ENCODE results near the gene EID1.

Gene EID1

DNA sequence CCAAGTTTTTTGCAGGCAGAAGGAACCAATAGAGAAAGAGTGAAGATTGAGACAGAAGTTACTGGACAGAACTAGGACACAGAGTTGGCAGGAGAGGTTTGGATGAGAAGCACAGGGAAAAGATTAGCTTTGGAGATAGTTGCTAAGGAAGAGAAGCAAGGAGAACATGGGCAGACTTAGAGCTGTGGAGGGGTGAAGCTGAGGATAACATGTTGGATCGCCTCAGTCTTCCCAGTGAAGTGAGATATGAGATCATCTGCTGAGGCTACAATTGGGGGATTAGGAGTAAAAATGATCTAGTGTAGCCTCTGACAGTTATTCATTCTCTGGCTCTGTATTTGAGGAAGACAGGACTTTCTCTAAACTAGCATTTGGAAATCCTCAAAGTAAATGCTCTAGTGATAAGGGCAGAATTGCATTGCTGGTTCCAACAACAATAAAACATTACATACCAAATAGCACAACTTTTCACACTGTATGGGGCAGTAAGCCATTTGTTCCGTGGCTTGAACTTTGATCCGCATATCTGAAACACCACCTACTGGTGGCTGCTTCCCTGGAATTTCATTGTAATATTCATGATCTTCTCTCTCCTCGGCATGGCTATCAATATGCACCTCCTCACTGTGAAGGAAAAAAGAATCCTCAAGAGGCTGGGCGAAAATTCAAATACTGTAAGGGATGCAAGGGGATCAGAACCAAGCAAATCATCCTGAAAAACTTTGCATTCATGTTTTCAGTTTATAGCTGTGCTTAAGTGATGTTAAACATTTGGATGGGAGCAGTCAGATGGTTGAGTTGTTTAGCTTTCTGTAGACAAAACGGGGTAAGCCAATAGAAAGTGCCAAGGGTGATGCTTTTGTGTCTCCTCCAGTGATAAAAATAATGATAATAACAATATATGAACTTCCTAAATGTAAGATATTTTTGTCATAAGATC is 22.2 kb upstream of the EID1 start:
- no peak for DNase-seq (ENCODE audit: extremely low read depth, insufficient read length)
- Histone ChIP-seq H3K4me3 (replicated peaks; ENCODE audit: low read depth, low read length) (no peak overlapping the region), H3K27me3 (replicated peaks; ENCODE audit: control insufficient read depth, insufficient read depth, low read length) (no peaks in the 10 kb centered on the region), H3K36me3 (ENCODE audit: control insufficient read depth, insufficient read depth, low read length) (no peaks in the 10 kb centered on the region)
- no peak for TF ChIP-seq CTCF (IDR thresholded peaks at IDR 0.05; ENCODE audit: insufficient read depth, low read length, poor library complexity, severe bottlenecking)

GRCh38 chr15:48856942-48857341 is 21.0 kb upstream of the EID1 start:
- DNase-seq (ENCODE audit: extremely low read depth, insufficient read length), result no peak
- Histone ChIP-seq H3K36me3 (ENCODE audit: control insufficient read depth, insufficient read depth, low read length) (no peaks in the 10 kb centered on the region), H3K4me3 (replicated peaks; ENCODE audit: low read depth, low read length) (no peak overlapping the region), H3K27me3 (replicated peaks; ENCODE audit: control insufficient read depth, insufficient read depth, low read length) (no peaks in the 10 kb centered on the region)
- no peak for TF ChIP-seq CTCF (IDR thresholded peaks at IDR 0.05; ENCODE audit: insufficient read depth, low read length, poor library complexity, severe bottlenecking)

GRCh38 chr15:48858401-48858800 is 19.5 kb upstream of the EID1 start:
- DNase-seq (ENCODE audit: extremely low read depth, insufficient read length), result no peak
- TF ChIP-seq CTCF (IDR thresholded peaks at IDR 0.05; ENCODE audit: insufficient read depth, low read length, poor library complexity, severe bottlenecking), result no peak

DNA sequence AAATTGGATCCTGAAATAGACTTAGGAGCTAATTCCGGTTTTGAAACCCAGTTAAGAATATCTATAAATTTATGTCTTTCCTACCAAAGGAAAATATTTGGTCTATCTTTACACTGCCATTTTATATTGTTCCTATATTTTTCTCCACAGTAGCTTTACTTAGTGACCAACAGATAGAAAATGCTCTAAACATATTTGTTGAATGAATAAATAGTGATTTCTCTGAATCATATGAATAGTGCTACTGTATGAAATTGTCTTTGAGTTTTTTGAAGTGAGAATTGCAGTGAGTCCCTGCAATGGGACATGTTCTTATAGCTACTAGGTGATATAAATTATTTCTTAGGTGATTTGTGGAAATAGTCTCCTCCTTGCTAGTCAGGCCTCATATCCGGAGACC is 18.5 kb upstream of the EID1 start:
- Histone ChIP-seq H3K36me3 (ENCODE audit: control insufficient read depth, insufficient read depth, low read length) (no peaks in the 10 kb centered on the region), H3K27me3 (replicated peaks; ENCODE audit: control insufficient read depth, insufficient read depth, low read length) (no peaks in the 10 kb centered on the region), H3K4me3 (replicated peaks; ENCODE audit: low read depth, low read length) (no peak overlapping the region)
- DNase-seq (ENCODE audit: extremely low read depth, insufficient read length), result no peak
- TF ChIP-seq CTCF (IDR thresholded peaks at IDR 0.05; ENCODE audit: insufficient read depth, low read length, poor library complexity, severe bottlenecking), result no peak

More at GRCh38 chr15:48858401-48858800, 19.5 kb upstream of the EID1 start:
- Histone ChIP-seq H3K36me3 (ENCODE audit: control insufficient read depth, insufficient read depth, low read length) (no peaks in the 10 kb centered on the region), H3K4me3 (replicated peaks; ENCODE audit: low read depth, low read length) (no peak overlapping the region), H3K27me3 (replicated peaks; ENCODE audit: control insufficient read depth, insufficient read depth, low read length) (no peaks in the 10 kb centered on the region)

- H3K27me3 ChIP-seq (replicated peaks; ENCODE audit: control insufficient read depth, insufficient read depth, low read length), result no peaks in the 10 kb centered on the region
- peak; percentile 75 for TF ChIP-seq CTCF (IDR thresholded peaks at IDR 0.05; ENCODE audit: insufficient read depth, low read length, poor library complexity, severe bottlenecking)
- H3K36me3 ChIP-seq (ENCODE audit: control insufficient read depth, insufficient read depth, low read length), result no peaks in the 10 kb centered on the region
- peak; percentile 21 for DNase-seq (ENCODE audit: extremely low read depth, insufficient read length)
- no peak overlapping the region for H3K4me3 ChIP-seq (replicated peaks; ENCODE audit: low read depth, low read length)
These were observed 16.0 kb upstream of the EID1 start for GRCh38 chr15:48861813-48862431.

All from GM06990 (cell line).